ENCODE results near the gene CNTN6.
"Not testable (repeated sequence)": the region's sequence is repeated elsewhere in the genome, so short reads cannot be mapped to it uniquely, and the experiment has no call there.

CNTN6 gene

DNA sequence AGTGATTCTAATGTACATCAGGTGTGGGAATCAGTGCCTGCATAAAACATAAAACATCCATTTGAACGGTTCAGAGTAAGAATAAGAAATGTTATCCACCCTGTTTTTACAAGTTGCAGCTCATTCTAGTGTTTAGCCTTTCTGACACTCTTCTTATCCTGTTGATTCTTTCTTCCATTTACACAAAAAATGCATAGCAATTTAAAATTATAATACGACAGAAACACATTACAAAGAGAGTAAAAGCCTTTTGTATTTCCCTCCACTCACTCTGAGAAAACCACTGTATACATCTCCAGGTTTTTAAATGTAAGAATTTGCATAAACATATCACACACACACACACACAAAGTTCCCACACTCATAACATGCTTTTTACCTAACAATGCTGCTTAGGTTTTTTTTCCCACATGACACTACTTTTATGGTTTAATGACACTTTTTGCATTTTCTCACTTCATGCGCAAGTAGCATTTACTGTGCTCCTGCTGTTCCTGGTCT lies 199.8 kb downstream of the CNTN6 start:
- no peak for DNase-seq

GRCh38 chr3:1294586-1294985 lies 201.8 kb downstream of the CNTN6 start:
- DNase-seq: no peak

DNA sequence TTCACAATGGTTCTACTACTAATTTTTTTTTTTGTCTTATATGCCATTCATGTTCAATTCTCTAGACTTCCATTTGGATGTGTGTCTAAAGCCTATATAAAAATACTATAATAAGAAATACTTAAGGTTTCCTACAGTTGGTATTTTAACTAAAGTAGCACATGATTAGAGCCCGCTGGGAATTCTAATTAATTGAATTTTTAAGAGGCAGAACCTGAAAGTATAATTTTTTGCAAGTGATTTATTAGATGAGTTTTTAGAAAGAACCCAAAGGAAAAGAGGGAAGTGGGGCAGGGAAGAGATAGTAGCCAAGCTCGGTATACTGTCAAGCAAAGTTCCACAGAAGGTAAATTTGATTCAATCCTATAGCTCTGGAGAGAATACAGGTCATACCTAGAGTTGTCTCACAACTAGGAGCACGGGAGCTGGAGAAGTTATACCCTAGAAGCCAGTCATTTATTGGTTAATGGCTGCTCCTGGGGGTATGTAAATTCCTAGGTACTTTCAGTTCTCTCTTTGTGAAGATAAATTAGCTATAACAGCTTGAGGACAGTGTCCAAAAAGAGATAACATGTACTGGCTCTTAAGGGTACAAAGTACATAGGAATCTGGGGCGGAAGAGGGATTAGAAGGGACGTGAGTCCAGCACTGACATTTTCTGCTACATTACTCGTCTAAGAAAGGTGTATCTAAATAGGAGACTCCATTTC lies 225.6 kb downstream of the CNTN6 start:
- DNase-seq: no peak

GRCh38 chr3:1326546-1326945 lies 233.7 kb downstream of the CNTN6 start:
- DNase-seq: no peak

- DNase-seq: no peak
Measured at GRCh38 chr3:1330107-1330506, 237.3 kb downstream of the CNTN6 start.

DNA sequence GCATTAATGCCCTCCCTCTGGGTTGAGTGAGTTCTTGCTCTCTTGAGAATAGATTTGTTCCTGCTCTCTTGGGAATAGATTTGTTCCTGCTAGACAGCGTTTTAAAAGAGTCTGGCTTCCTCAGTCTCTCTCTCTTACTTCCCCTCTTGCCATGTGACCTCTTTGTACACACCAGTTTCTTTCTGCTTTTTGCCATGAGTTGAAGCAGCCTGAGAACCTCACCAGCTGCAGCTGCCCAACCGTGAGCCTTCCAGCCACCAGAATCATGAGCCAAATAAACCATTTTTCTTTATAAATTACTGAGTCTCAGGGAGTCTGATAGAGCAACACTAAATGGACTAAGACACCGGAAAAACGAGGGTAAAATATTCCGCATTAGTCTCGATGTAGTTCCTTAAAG lies 253.6 kb downstream of the CNTN6 start:
- DNase-seq: no peak

DNA sequence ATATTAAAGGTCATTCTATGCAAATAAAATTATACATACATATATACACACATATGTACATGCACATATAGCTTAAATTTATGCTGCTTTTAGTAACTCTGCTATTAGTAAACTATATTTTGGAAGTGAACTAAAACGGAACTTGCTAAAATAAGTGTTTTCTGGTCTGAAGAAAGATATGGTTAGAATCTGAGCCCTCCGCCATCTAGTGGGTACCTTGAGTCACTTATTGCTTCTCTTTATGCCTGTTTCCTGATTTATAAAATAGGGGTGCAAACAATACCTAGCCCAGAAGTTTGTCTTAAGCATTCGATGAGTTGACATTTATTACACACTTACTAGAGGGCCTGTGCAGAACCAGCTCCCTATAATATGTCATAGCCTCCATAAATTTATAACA lies 255.7 kb downstream of the CNTN6 start:
- DNase-seq: no peak

GRCh38 chr3:1350885-1351284 lies 258.1 kb downstream of the CNTN6 start:
- DNase-seq: no peak

GRCh38 chr3:1355691-1356090 lies 262.9 kb downstream of the CNTN6 start:
- no peak for DNase-seq

DNA sequence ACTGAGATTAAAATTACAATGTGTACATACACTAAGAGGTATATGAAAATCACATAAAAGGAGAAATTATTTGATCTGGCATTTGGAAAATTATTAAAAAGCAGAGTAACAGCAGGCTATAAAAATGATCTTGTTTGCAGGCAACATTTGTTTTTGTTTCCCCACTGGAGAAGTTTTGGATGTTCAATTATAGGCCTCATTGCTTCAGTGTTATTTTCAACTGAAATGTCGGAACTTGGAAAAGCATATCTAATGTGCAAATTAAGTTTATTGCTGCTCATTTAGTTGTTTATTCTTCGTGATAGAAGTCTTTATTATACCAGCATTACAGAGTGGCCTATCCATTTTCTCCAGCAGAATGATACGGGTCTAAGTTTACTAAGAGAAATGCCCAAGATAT lies 263.3 kb downstream of the CNTN6 start:
- DNase-seq: no peak

DNA sequence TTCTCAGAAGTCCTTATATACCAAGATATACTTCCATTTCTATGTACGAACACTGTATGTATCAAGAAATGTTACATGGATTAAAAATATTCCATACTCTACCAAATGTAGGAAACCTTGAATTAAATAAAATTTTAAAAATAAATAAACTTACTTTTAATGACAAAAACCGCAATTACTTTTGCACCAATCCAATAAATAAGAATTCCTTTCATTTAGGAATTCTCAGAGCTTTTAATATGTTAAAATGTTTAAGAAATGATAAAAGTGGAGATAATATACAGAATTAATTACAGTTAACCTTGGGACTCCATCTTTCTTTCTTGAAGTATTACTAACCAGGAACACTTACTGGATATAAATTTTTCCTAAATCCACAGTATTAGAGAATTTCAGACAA lies 272.7 kb downstream of the CNTN6 start:
- no peak for DNase-seq

DNA sequence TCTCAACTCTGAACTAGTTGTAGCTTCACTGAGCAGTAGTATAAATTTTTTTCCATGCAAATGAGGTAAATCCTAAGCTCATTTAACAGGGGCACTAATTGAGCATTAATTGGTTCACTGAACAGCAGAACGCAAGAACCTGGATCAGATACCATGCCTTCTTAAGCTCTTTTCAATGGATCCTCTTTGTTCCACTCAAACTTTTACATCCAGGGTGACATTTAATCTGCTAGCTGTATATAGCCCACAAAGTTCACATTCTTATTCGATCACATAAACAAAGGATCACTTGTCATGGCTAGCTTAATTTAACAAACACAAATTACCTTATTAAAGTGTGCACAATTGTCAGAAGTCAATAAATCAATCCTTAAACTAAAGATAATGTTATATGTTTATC lies 281.6 kb downstream of the CNTN6 start:
- no peak for DNase-seq

GRCh38 chr3:1375145-1375544 lies 282.3 kb downstream of the CNTN6 start:
- no peak for DNase-seq

DNA sequence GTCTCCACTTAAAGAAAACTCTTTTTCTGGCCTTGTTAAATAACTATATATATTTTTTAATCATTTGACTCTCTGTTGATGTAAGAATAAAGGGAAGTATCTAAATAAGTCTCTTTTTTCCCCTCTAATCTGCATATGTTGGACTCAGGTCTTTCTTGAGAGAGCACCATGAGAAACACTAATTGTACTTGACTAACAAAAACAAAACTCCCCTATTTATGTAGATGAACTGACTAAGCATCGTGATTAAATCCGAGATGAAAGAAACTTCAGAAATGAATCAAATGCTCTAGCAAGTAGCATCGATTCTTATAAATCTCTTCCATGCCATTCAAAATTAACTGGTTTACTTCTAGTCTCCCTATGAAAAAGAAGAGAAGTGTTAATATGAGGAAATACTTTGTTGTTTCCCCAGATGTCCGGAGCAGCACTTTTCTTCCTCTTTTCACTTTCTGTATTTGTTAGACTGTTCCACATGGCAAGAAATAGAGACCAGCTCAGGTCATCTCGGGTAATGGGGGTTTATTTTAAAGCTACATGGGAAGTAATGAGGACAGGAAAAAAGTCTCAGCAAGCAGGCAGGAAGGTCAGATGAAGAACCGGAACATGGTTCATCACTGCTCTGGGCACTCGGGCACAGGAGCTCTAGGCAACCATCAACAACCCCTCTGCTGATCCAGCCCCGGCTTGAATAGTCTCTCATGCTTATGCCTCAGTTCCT lies 288.3 kb downstream of the CNTN6 start:
- no peak for DNase-seq

DNA sequence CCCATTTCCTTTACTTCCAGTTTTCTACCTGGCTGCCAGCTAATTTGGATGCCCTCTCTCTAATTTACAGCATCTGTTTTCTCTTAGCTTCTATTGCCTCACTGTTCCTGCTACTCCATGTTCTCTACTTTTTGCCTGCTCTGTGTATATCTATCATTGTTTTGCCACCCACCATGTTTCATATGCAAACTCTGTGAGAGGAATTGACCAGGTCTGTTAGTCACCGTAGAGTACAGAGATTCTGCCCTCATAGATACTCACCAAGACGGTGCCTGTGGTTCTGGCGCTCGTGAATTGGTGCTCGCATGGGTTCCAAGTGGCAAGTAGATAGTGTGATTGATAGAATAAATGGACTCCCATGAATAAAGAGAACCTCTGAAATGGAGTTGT lies 288.8 kb downstream of the CNTN6 start:
- DNase-seq: no peak

DNA sequence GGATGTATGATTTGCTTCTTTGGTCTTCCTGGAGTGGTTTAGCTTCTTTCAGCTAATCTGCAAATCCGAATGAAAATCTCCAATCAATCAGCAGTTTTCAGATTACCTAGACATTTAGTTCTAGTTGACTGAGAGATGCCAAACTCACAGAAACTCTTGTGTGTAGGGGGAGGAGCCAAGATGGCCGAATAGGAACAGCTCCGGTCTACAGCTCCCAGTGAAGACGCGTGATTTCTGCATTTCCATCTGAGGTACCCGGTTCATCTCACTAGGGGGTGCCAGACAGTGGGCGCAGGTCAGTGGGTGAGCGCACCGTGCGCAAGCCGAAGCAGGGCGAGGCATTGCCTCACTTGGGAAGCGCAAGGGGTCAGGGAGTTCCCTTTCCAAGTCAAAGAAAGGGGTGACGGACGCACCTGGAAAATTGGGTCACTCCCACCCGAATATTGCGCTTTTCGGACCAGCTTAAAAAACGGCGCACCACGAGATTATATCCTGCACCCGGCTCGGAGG lies 294.6 kb downstream of the CNTN6 start:
- not testable (repeated sequence) for DNase-seq

GRCh38 chr3:1394188-1394587 lies 301.4 kb downstream of the CNTN6 start:
- no peak for DNase-seq

- DNase-seq: no peak
Measured at GRCh38 chr3:1400571-1400970, 307.7 kb downstream of the CNTN6 start.

DNA sequence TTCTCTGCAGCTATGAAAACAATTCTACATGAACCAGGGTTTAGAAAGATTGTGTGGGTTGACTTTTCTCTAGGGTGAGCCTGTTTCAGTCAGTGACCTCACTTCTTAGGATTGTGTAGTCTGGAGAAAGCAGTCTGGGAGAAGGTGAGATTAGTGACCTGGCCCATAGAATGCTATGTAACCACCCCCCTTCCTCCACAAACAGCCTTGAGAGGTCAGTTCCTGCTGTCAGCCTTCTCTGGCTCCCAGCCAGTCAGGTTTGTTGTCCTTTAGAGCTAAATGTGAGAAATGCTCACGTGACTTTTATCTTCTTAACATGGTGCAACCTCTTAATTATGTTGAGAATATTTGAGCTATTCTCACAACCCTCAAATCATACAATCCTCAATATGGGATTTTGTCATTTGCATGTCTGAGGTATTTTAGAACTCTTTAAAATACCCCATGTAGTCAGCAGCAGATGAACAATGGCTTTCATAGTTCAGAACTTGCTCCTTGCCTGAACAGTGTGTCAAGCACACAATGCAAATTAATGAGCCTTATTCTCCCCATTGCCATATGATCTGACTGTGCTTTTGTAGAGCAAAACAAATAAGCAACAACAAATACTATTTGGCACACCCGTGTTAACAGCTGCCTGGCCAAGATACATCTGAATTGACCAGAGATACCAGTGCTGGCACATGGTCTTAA lies 311.6 kb downstream of the CNTN6 start:
- no peak for DNase-seq

- no peak for DNase-seq
Measured at GRCh38 chr3:1406250-1406649, 313.4 kb downstream of the CNTN6 start.

DNA sequence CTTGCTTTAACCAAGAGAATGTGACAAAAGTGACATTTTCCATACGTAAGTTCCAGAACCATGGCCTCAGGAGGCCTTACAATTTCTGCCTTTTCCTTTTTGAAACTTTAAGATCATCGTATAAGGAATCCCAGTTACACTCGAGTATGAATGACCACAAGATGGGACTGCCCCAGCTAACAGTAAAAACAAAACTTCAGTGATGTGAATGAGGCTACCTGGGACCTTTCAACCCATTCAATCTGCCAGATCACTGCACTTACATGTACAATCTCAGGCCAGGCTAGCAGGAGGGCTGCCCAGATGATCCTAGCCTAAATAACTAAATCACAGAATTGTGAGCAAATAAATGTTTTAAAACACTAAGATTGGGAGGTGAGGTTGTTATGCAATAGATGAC lies 328.8 kb downstream of the CNTN6 start:
- DNase-seq: no peak

DNA sequence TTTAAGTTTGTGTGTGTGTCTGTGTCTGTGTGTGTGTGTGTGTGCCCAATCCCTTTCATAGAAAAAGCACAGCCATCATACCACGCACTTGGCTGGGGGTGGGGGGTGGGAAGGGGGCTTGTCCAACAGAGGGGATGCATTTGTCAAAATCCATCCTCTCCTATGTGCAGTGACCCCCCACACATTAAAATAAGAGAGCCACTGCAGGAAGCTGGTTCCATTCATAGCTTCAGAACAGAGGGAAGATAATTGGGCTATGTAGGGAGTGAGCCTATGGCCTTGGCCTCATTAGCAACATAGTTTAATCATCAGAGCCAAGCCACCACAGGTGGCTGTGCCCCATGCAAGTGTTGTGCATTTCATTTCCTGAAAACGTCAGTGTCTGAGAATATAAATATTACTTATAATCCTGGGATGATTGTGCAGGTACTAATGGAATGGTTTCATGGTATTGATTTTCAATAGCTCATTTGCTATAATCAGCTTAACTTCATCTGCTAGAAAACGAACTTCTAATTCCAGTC lies 330.8 kb downstream of the CNTN6 start:
- DNase-seq: no peak

DNA sequence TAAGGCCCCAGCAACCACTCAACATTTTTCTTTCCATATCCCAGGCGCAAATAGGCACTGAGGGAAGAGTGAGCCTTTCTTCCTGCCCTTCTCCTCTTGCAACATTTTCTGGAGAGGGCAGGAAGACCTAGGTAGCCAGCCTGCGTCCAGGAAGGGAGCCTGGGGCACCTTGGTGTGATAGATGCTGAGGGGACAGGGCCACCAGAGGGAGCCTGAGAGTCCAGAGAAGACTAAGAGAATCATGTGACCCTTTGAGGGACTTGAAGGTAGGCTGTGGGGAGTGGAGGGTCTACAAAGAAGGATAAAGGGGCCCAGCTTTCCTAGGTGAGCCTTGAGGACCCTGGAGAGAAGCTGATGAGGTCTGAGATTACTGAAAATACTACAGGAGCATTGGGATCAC lies 346.6 kb downstream of the CNTN6 start:
- no peak for DNase-seq

DNA sequence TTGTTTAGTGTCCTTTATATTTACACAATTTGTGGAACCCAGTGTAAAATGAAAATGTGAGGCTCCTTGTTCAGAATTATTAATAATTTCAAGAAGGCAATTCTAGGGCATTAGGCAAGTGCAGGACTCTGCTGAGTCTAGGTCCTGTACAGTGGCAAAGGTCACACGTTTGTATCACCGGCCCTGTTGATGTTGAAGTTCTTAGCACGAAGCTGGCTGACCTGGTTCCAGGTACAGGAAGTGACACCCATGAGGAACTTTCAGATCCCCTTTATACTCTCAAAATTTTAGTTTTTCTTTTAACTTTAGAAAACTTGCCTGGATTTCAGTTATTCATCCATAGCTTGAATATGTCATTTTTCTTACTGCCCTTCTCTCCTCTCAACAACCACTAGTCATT lies 349.4 kb downstream of the CNTN6 start:
- no peak for DNase-seq

All from CD4-positive, alpha-beta T cell treated with Interleukin-15 for 1 hour (primary cell).